CD14-positive monocyte (primary cell): ENCODE results near the gene DCTN1. TPM values are rescaled to one million over a fixed set of nuclear protein-coding genes. Genes with fewer than 3 reads are reported as not detected.

Experiments
- DNase-seq, 3 donors: peaks; one replicate each; pipeline ENCODE4 v3.0.0-alpha.2; 2011 to 2022
- H2AFZ ChIP-seq: 2 replicates; pipeline ENCODE4 v1.6.0; 2012; ENCODE audit warnings: mild to moderate bottlenecking, low read depth, low read length, inconsistent platforms; ENCODE audit not compliant: insufficient read depth, poor library complexity, severe bottlenecking
- H3K27ac ChIP-seq, 2 donors: 1 replicate in 1 of 2; 2 replicates in 1 of 2; pipeline ENCODE4 v1.5.1; 2012 to 2013; ENCODE audit warnings: low read length in 2 of 2, control low read depth in 1 of 2, inconsistent platforms in 1 of 2, low read depth in 1 of 2, mild to moderate bottlenecking in 1 of 2
- H3K27me3 ChIP-seq, 2 donors: one replicate each; pipeline versions ENCODE4 v1.6.0 to v1.6.1; 2011 to 2013; ENCODE audit warnings: low read length in 2 of 2; ENCODE audit not compliant: control insufficient read depth in 2 of 2, insufficient read depth in 2 of 2
- H3K36me3 ChIP-seq, 2 donors: replicated peaks in 1 of 2; 1 replicate in 1 of 2; 2 replicates in 1 of 2; pipeline versions ENCODE4 v1.5.1 to v1.6.1; 2012 to 2013; ENCODE audit warnings: low read length in 2 of 2, control low read depth in 1 of 2, inconsistent platforms in 1 of 2, mild to moderate bottlenecking in 1 of 2; ENCODE audit not compliant: insufficient read depth in 2 of 2, control insufficient read depth in 1 of 2
- H3K4me1 ChIP-seq, 2 donors: 1 replicate in 1 of 2; 2 replicates in 1 of 2; pipeline versions ENCODE4 v1.5.1 to v1.6.1; 2012 to 2013; ENCODE audit warnings: low read length in 2 of 2, control low read depth in 1 of 2, inconsistent platforms in 1 of 2, mild to moderate bottlenecking in 1 of 2, moderate library complexity in 1 of 2; ENCODE audit not compliant: insufficient read depth in 2 of 2, control insufficient read depth in 1 of 2
- H3K4me2 ChIP-seq: replicated peaks from 2 replicates; pipeline ENCODE3; 2012; ENCODE audit warnings: low read length, moderate library complexity, mild to moderate bottlenecking; ENCODE audit not compliant: poor library complexity, severe bottlenecking; ENCODE audit errors: extremely low read depth
- H3K4me3 ChIP-seq, 3 experiments: fragments of 200-600 bp in 1 of 3; sonication (generic) in 1 of 3; replicated peaks in 1 of 3; 1 replicate in 2 of 3; 2 replicates in 1 of 3; pipeline ENCODE4 v1.5.1; 2011 to 2013; ENCODE audit warnings: low read length in 3 of 3, mild to moderate bottlenecking in 3 of 3, control low read depth in 2 of 3, low read depth in 2 of 3, inconsistent platforms in 1 of 3, moderate library complexity in 1 of 3
- H3K79me2 ChIP-seq: 2 replicates; pipeline ENCODE4 v1.6.0; 2012; ENCODE audit warnings: mild to moderate bottlenecking, control low read depth, inconsistent platforms, low read length, moderate library complexity; ENCODE audit not compliant: insufficient read depth
- H3K9ac ChIP-seq: 2 replicates; pipeline ENCODE4 v1.6.0; 2017; ENCODE audit warnings: low read length, mild to moderate bottlenecking; ENCODE audit not compliant: insufficient read depth, poor library complexity, severe bottlenecking
- H3K9me3 ChIP-seq, 2 donors: replicated peaks in 1 of 2; 1 replicate in 1 of 2; 2 replicates in 1 of 2; pipeline versions ENCODE4 v1.5.1 to v1.6.1; 2012 to 2013; ENCODE audit warnings: low read length in 2 of 2, control low read depth in 1 of 2; ENCODE audit not compliant: control insufficient read depth in 1 of 2, insufficient read depth in 1 of 2
- H4K20me1 ChIP-seq: 2 replicates; pipeline ENCODE4 v1.6.0; 2012; ENCODE audit warnings: mild to moderate bottlenecking, low read length, control low read depth, moderate library complexity; ENCODE audit not compliant: insufficient read depth
- H3K27ac Mint-ChIP-seq, 7 donors: one replicate each; pipeline ENCODE4 v1.8.0; 2020; ENCODE audit warnings: mild to moderate bottlenecking in 7 of 7, mixed read lengths in 7 of 7, moderate library complexity in 6 of 7, inconsistent platforms in 2 of 7
- H3K27me3 Mint-ChIP-seq, 3 donors: one replicate each; pipeline ENCODE4 v1.8.0; 2021 to 2022; ENCODE audit warnings: low read depth in 3 of 3, mild to moderate bottlenecking in 3 of 3, mixed read lengths in 3 of 3, moderate library complexity in 3 of 3, inconsistent platforms in 1 of 3
- H3K36me3 Mint-ChIP-seq, 2 donors: one replicate each; pipeline ENCODE4 v1.8.0; 2020; ENCODE audit warnings: mixed read lengths in 2 of 2, inconsistent platforms in 1 of 2, mild to moderate bottlenecking in 1 of 2
- H3K4me1 Mint-ChIP-seq: one replicate; pipeline ENCODE4 v1.8.0; 2020; ENCODE audit warnings: mild to moderate bottlenecking, mixed read lengths
- H3K4me3 Mint-ChIP-seq, 2 donors: one replicate each; pipeline ENCODE4 v1.8.0; 2020; ENCODE audit warnings: mild to moderate bottlenecking in 2 of 2, mixed read lengths in 2 of 2, moderate library complexity in 1 of 2
- H3K9me3 Mint-ChIP-seq, 7 donors: one replicate each; pipeline ENCODE4 v1.8.0; 2020 to 2022; ENCODE audit warnings: mixed read lengths in 7 of 7, mild to moderate bottlenecking in 6 of 7, moderate library complexity in 6 of 7, inconsistent platforms in 2 of 7
- WGBS: methylation state at CpG from one replicate; pipeline ENCODE4 v1.1.5; 2013; ENCODE audit warnings: missing lambda C conversion rate; ENCODE audit not compliant: insufficient coverage; 5-methylcytosine and 5-hydroxymethylcytosine counted together
- intact Hi-C, 2 donors: fragments of 100-400 bp; cut with micrococcal nuclease; formaldehyde crosslinking; loops; one replicate each; pipeline versions ENCODE4 v1.15.0 to v1.15.1; 2023
- polyA plus RNA-seq, 3 donors: library from polyadenylated mRNA; depleted of rRNA in 1 of 3; unstranded in 2 of 3; stranded (reverse) in 1 of 3; fragments of 300-500 nt in 2 of 3; fragments of >200 nt in 1 of 3; fragmentation: Illumina TruSeq in 2 of 3; gene quantifications; 1 replicate in 2 of 3; 2 replicates in 1 of 3; pipeline ENCODE4 v1.2.3, GENCODE V29; 2012 to 2021
- TF ChIP-seq, protein P1 (sequence below): fragments of 200-600 bp; IDR thresholded peaks from one replicate; pipeline ENCODE4 v1.8.0; 2022; ENCODE audit warnings: antibody characterized with exemption, mild to moderate bottlenecking

The DCTN1 gene
- polyA plus RNA-seq, 3 donors: 27.7 to 45.5 (median 45.5) TPM

DNA sequence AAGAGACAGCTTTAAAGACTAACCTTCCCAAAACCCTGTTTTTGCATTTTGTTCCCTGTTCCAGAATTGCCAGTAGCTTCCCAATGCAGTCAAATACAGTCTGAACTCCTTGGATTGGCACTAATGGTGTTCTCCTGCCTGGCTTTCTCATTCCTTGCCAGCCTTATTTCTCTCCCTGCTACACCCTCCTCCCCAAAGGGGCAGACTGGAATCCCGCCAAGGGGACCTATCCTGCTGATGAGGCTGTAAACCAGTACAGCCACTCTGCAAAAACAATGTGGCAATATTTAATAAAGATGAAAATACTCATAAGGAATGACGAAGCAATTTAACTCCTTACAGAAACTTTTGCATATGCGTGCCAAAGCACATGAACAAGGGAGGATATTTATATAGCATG is 32.4 kb downstream of the DCTN1 start:
- no peak overlapping the region for H3K27ac Mint-ChIP-seq
- H3K36me3 ChIP-seq: no peaks in the 10 kb centered on the region
- TF ChIP-seq, protein P1, sequence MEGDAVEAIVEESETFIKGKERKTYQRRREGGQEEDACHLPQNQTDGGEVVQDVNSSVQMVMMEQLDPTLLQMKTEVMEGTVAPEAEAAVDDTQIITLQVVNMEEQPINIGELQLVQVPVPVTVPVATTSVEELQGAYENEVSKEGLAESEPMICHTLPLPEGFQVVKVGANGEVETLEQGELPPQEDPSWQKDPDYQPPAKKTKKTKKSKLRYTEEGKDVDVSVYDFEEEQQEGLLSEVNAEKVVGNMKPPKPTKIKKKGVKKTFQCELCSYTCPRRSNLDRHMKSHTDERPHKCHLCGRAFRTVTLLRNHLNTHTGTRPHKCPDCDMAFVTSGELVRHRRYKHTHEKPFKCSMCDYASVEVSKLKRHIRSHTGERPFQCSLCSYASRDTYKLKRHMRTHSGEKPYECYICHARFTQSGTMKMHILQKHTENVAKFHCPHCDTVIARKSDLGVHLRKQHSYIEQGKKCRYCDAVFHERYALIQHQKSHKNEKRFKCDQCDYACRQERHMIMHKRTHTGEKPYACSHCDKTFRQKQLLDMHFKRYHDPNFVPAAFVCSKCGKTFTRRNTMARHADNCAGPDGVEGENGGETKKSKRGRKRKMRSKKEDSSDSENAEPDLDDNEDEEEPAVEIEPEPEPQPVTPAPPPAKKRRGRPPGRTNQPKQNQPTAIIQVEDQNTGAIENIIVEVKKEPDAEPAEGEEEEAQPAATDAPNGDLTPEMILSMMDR: no peak

DNA sequence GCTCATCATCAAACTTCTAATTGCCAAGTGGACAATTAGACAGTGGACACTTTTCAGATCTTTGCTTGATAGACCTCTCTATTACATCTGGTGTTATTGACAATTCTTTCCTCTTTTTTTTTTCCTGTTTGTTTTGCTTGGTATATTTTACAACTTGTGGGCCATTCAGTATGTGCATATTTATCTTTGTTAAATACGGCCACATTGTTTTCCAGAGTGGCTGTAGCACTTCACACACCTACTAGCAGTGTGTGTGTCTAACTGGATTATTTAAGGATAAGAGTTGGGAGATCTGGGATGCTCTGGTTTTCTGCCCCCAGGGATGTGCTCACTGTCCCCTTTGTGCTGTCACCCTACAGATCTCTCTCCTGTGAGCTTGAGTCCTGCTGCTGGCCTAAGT is 32.8 kb downstream of the DCTN1 start:
- no peaks in the 10 kb centered on the region for H3K9me3 ChIP-seq
- no peaks in the 10 kb centered on the region for H3K4me1 ChIP-seq
- H3K4me3 Mint-ChIP-seq: no peak overlapping the region
- no peaks in the 10 kb centered on the region for H3K36me3 ChIP-seq
- no peaks in the 10 kb centered on the region for H3K27me3 ChIP-seq
- H3K36me3 Mint-ChIP-seq: no peaks in the 10 kb centered on the region
- intact Hi-C loops: no loop called here
- TF ChIP-seq, protein P1: no peak
- H3K4me1 Mint-ChIP-seq: no peaks in the 10 kb centered on the region
- H3K9me3 Mint-ChIP-seq: peaks cover 0 to 1% (median 0%) of the 10 kb centered on the region in 7 donors
- no peak overlapping the region for H3K27ac Mint-ChIP-seq
- H4K20me1 ChIP-seq: no peaks in the 10 kb centered on the region
- H3K4me3 ChIP-seq: no peak overlapping the region
- WGBS: no CpG with 5 or more reads among the region's 1 CpG
- H3K9ac ChIP-seq: no peak overlapping the region
- DNase-seq: no peak
- H3K79me2 ChIP-seq: no peaks in the 10 kb centered on the region
- H2AFZ ChIP-seq: no peak overlapping the region
- H3K27me3 Mint-ChIP-seq: peaks cover 3 to 4% (median 3%) of the 10 kb centered on the region in 3 donors
- no peak overlapping the region for H3K4me2 ChIP-seq
- H3K27ac ChIP-seq: no peak overlapping the region

More for the DNA sequence above, 32.4 kb downstream of the DCTN1 start:
- intact Hi-C loops: no loop called here
- Mint-ChIP-seq H3K36me3 (no peaks in the 10 kb centered on the region), H3K9me3 (peaks cover 0 to 1% (median 0%) of the 10 kb centered on the region in 7 donors), H3K4me1 (no peaks in the 10 kb centered on the region), H3K4me3 (no peak overlapping the region), H3K27me3 (peaks cover 3 to 4% (median 3%) of the 10 kb centered on the region in 3 donors)
- H3K79me2 ChIP-seq: no peaks in the 10 kb centered on the region
- H3K9me3 ChIP-seq: no peaks in the 10 kb centered on the region
- H3K4me3 ChIP-seq: no peak overlapping the region
- H3K27ac ChIP-seq: no peak overlapping the region
- no peaks in the 10 kb centered on the region for H3K4me1 ChIP-seq
- WGBS: no CpG with 5 or more reads among the region's 3 CpGs
- H3K27me3 ChIP-seq: no peaks in the 10 kb centered on the region
- no peak overlapping the region for H2AFZ ChIP-seq
- no peak for DNase-seq
- no peaks in the 10 kb centered on the region for H4K20me1 ChIP-seq
- no peak overlapping the region for H3K4me2 ChIP-seq
- H3K9ac ChIP-seq: no peak overlapping the region
